ENCODE results near the gene SLC38A3. TPM values are rescaled to one million over a fixed set of nuclear protein-coding genes. Genes with fewer than 3 reads are reported as not detected.

Gene SLC38A3
- total RNA-seq, 2 experiments from 2014 or later = not detected

DNA sequence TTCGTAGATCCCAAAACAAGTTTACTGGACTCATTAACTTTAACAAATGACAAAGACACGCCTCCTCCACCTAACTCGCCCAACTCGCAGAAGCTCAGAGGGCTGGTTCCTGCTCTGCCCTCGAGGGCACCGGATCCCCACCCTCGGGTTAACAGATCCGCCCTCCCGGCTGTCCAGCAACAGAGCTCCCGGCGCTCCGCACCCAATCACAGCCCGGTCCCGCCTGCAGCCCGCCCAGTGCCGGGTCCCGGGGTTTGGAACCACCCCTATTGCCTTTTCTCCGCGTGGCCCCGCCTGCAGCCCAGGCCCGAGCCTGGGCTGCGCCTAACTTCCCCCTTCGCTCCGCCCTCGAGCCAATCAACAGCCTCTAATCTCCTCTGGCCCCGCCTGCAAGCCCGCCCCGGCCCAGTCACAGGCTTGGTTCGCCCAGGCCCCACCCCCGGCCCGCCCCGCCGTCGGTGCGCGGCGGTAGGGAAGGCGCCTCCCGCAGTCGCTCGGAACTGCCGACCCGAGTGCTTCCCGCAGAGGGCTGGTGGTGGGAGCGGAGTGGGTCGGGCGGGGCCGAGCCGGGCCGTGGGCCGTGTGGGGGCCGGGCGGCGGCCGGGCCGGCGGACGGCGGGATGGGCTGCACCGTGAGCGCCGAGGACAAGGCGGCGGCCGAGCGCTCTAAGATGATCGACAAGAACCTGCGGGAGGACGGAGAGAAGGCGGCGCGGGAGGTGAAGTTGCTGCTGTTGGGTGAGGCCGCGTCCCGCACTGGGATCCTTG, 30.8 kb downstream of the SLC38A3 start, which contains the start of gene GNAI2:
Gene GNAI2, plus strand, starts transcription at position 489 of the 768 bp plus-strand sequence. Its CDS starts 132 bp downstream, at position 621.
- peaks cover 42% of the 10 kb centered on the region for H3K4me1 Mint-ChIP-seq
- CTCF ChIA-PET = interaction anchor here (0.6 to 3.8 kb wide), 11 partner anchors 8 to 883 kb away, joined by 3 to 76 read pairs (median 5); no protein-coding TSS in a partner anchor
- H3K9me3 Mint-ChIP-seq = no peaks in the 10 kb centered on the region
- no peaks in the 10 kb centered on the region for H3K27me3 Mint-ChIP-seq
- POLR2A ChIA-PET = interaction anchor here (0.6 to 5.7 kb wide), 15 partner anchors 8 to 541 kb away, joined by 3 to 87 read pairs (median 4); partner anchors contain the start of genes HYAL3, NAA80, RASSF1 and TUSC2
- H3K4me3 Mint-ChIP-seq = peak within 1 kb of the TSS; percentile 99
- peak within 1 kb of the TSS; percentile 98 for H3K27ac Mint-ChIP-seq
- peak; percentile 99 for DNase-seq
- peaks cover 39% of the 10 kb centered on the region for H3K36me3 Mint-ChIP-seq (ENCODE audit: low read depth)

DNA sequence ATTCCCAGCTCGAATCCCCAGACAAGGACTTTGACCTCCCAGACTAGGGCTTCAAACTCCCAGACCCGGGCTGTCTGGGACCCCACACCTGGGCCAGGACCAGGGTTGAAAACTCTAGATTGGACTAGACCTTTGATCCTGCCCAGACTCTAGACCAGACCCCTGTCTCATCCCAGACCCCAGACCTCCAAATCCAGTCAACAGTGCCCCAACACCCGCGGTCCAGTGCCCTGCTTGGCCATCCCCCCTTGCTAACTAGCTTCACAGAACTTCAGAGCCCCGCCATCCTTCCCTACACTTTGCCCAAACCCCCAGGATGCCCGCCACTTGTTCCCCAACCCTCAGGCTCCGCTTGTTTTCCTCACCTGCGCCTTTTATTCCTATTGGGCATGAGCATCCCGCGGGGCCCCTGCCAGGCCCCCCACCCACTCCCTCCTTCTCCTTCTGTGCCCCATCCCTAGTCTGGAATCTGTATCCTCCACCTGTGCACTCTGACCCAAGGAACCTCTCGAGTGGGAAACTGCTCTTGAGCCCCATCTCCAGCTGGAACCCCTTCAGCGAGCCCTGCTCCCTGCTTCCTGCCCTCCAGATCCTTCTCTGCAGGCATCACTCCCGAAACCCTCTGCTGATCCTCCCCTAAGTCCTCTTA, 31.5 kb downstream of the SLC38A3 start:
- H3K4me1 Mint-ChIP-seq = peaks cover 48% of the 10 kb centered on the region
- H3K4me3 Mint-ChIP-seq = peak overlapping the region; percentile 99
- H3K36me3 Mint-ChIP-seq (ENCODE audit: low read depth) = peaks cover 43% of the 10 kb centered on the region
- H3K27me3 Mint-ChIP-seq = no peaks in the 10 kb centered on the region
- H3K27ac Mint-ChIP-seq = peak overlapping the region; percentile 98
- no peak for DNase-seq
- ChIA-PET POLR2A (interaction anchor here (0.9 to 5.7 kb wide), 9 partner anchors 9 to 373 kb away, joined by 3 to 87 read pairs (median 9); partner anchors contain the start of genes HYAL3, NAA80, SLC38A3 and TUSC2), CTCF (interaction anchor here (1.2 to 3.8 kb wide), 4 partner anchors 9 to 35 kb away, joined by 6 to 76 read pairs (median 16); no protein-coding TSS in a partner anchor)
- no peaks in the 10 kb centered on the region for H3K9me3 Mint-ChIP-seq

DNA sequence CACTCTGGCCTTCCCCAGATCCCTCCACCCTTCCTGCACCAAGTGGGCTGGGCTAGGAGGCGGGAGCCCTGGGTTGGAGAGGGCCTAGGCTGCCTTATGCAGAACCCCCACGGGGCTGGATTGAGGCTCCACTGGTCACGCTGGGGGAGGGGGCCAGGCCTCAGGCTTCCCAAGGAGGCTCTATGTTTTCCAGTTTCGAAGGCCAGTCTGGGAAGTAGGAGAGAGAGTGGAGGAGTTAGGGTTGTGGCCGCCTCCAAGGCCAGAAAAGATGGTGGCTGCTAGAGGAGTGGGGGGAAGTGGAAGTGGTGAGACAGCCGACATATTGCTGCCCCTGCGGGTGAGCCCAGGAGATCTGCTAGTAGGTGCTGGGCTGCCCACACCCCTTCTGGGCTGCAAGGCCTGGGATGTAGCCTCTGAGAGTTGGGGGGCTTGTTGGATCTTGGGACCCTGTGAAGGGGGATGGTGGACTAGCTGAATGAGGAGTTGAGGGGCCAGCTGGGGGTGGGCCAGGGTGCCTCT, 32.1 kb downstream of the SLC38A3 start:
- H3K9me3 Mint-ChIP-seq = no peaks in the 10 kb centered on the region
- POLR2A ChIA-PET = interaction anchor here (0.9 to 5.7 kb wide), 9 partner anchors 9 to 108 kb away, joined by 3 to 87 read pairs (median 9); partner anchors contain the start of genes HYAL3, NAA80, SLC38A3 and TUSC2
- peak; percentile 58 for DNase-seq
- H3K27me3 Mint-ChIP-seq = no peaks in the 10 kb centered on the region
- peaks cover 54% of the 10 kb centered on the region for H3K4me1 Mint-ChIP-seq
- peak overlapping the region; percentile 99 for H3K4me3 Mint-ChIP-seq
- peak overlapping the region; percentile 98 for H3K27ac Mint-ChIP-seq
- CTCF ChIA-PET = interaction anchor here (2.0 to 2.1 kb wide), 2 partner anchors 9 to 10 kb away, joined by 11 to 20 read pairs; no protein-coding TSS in a partner anchor
- peaks cover 45% of the 10 kb centered on the region for H3K36me3 Mint-ChIP-seq (ENCODE audit: low read depth)

DNA sequence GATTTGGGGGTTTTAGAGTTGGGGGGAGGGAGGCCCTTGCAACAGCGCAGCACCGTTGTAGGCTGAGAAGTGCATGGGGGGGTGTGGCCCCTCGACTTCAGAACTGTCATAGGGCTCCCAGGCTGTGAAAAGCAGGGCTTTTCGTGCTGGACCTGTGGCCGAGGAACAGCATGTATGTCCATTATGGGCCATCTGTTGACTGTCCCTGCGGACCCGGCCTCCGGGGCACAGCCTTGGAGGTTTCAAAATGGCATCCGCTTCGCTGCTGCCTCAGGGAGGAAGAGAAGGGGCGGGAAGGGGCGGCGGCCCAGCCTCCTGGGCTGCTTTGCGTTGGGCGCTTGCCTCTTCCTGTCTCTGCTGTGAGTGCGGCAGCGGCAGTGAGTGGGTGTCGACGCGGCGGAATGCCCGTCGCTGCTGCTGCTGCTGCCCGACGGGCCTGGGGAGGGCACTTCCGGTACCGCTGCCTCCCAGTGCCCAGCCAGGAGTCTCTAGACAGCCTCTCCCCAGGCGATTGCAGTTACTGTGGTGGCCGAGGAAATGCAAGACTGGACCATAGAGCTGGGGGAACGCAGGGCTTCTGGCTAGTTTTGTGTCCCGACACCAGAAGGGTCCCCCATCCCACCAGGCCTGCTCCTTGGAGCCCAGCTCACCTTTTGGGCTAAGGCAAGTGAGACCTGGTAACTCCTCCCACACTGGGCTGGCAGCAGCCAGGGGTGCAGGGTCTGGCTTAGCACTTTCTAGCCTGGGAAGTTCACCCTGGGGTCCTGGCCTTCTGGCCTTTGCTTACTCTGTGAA, 32.9 kb downstream of the SLC38A3 start:
- H3K27ac Mint-ChIP-seq = peak overlapping the region; percentile 98
- CTCF ChIA-PET = interaction anchor here (1.1 to 2.1 kb wide), 3 partner anchors 9 to 61 kb away, joined by 3 to 20 read pairs (median 11); partner anchors contain the start of genes HYAL3 and NAA80
- H3K4me3 Mint-ChIP-seq = peak overlapping the region; percentile 99
- H3K9me3 Mint-ChIP-seq = no peaks in the 10 kb centered on the region
- POLR2A ChIA-PET = interaction anchor here (0.9 to 5.7 kb wide), 9 partner anchors 10 to 107 kb away, joined by 3 to 87 read pairs (median 9); partner anchors contain the start of genes HYAL3, NAA80, SLC38A3 and TUSC2
- H3K27me3 Mint-ChIP-seq = no peaks in the 10 kb centered on the region
- peak; percentile 93 for DNase-seq
- peaks cover 62% of the 10 kb centered on the region for H3K4me1 Mint-ChIP-seq
- H3K36me3 Mint-ChIP-seq (ENCODE audit: low read depth) = peaks cover 50% of the 10 kb centered on the region

DNA sequence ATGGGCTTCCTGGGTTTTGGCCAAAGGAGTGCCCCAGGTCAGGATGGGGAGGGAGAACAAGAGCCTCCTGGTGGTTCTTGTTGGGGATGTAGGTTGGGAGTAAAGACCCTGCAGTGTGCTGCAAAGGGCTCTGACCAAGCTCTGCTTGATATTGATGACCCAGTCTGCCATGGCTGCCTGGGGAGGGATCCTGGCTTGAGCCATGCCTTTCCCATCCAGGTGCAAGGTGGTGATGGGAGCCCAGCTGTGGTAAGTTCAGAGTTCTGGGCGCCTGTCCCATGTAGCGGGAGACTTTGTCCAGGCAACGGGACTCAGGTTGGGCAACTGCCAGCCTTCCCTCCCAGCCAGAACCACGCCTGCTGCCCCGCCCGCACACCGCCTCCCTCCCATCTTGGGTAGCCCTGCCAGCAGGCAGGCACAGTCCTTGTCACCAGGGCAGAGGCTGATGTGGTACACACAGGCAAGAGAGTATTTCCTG, 33.5 kb downstream of the SLC38A3 start:
- ChIA-PET CTCF (interaction anchor here (1.1 to 2.1 kb wide), 2 partner anchors 9 to 60 kb away, joined by 3 to 20 read pairs; partner anchors contain the start of genes HYAL3 and NAA80), POLR2A (interaction anchor here (4.0 to 5.7 kb wide), 3 partner anchors 10 to 99 kb away, joined by 36 to 87 read pairs (median 48); no protein-coding TSS in a partner anchor)
- peaks cover 63% of the 10 kb centered on the region for H3K4me1 Mint-ChIP-seq
- H3K4me3 Mint-ChIP-seq = peak overlapping the region; percentile 99
- H3K27me3 Mint-ChIP-seq = no peaks in the 10 kb centered on the region
- no peaks in the 10 kb centered on the region for H3K9me3 Mint-ChIP-seq
- DNase-seq = peak; percentile 48
- H3K27ac Mint-ChIP-seq = peak overlapping the region; percentile 98
- peaks cover 52% of the 10 kb centered on the region for H3K36me3 Mint-ChIP-seq (ENCODE audit: low read depth)

DNA sequence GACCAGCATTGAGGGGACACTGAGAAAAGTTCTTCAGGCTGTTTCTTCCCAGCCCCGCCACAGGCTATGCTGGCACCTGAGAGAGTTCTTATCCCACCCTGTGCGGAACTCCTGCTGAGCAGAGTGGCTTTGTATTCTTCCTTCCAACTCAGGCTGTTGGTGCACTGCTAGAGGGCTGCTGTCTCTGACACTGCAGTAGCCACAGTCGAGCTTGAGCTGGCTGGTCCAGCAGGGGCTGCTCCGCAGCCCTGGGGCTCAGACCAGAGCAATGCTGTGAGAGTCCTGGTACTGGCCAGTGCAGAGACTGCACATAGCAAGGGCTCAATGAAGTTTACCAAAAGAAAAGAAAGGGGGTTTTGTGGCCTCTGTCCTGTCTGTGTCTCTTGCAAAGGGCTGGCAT, 34.6 kb downstream of the SLC38A3 start:
- H3K9me3 Mint-ChIP-seq = no peaks in the 10 kb centered on the region
- no peaks in the 10 kb centered on the region for H3K27me3 Mint-ChIP-seq
- H3K36me3 Mint-ChIP-seq (ENCODE audit: low read depth) = peaks cover 57% of the 10 kb centered on the region
- peak overlapping the region; percentile 99 for H3K4me3 Mint-ChIP-seq
- ChIA-PET POLR2A (interaction anchor here (1.3 to 9.7 kb wide), 3 partner anchors 12 to 98 kb away, joined by 3 to 117 read pairs (median 36); no protein-coding TSS in a partner anchor), CTCF (interaction anchor here (8.1 kb wide), 1 partner anchor 11 kb away, joined by 212 read pairs; no protein-coding TSS in a partner anchor)
- DNase-seq = no peak
- H3K27ac Mint-ChIP-seq = peak overlapping the region; percentile 98
- peaks cover 69% of the 10 kb centered on the region for H3K4me1 Mint-ChIP-seq

DNA sequence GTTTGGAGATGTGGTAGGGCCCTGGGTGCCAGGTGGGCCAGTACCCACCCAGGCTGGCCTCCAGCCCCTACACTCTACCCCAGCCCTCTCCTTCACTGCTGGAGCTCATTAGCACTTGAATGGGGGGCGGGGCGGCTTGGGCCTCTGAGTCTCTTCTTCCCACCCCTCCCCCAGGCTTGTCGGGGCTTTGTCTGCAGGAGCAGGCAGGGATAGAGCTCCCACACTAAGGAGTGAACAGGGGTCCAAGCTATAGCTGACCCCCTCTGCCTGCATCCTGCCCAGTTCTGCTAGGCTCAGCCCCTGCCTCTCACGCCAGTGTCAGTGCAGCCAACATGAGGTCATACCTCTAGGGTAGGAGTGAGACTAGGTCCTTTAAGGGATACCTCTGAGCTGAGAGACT, 36.1 kb downstream of the SLC38A3 start:
- peak overlapping the region; percentile 94 for H3K27ac Mint-ChIP-seq
- ChIA-PET CTCF (interaction anchor here (8.1 kb wide), 1 partner anchor 13 kb away, joined by 212 read pairs; no protein-coding TSS in a partner anchor), POLR2A (interaction anchor here (0.9 to 9.7 kb wide), 6 partner anchors 10 to 367 kb away, joined by 3 to 117 read pairs (median 4); partner anchors contain the start of genes IFRD2 and RASSF1)
- peaks cover 76% of the 10 kb centered on the region for H3K4me1 Mint-ChIP-seq
- H3K27me3 Mint-ChIP-seq = no peaks in the 10 kb centered on the region
- peak overlapping the region; percentile 73 for H3K4me3 Mint-ChIP-seq
- no peaks in the 10 kb centered on the region for H3K9me3 Mint-ChIP-seq
- DNase-seq = no peak
- H3K36me3 Mint-ChIP-seq (ENCODE audit: low read depth) = peaks cover 60% of the 10 kb centered on the region

DNA sequence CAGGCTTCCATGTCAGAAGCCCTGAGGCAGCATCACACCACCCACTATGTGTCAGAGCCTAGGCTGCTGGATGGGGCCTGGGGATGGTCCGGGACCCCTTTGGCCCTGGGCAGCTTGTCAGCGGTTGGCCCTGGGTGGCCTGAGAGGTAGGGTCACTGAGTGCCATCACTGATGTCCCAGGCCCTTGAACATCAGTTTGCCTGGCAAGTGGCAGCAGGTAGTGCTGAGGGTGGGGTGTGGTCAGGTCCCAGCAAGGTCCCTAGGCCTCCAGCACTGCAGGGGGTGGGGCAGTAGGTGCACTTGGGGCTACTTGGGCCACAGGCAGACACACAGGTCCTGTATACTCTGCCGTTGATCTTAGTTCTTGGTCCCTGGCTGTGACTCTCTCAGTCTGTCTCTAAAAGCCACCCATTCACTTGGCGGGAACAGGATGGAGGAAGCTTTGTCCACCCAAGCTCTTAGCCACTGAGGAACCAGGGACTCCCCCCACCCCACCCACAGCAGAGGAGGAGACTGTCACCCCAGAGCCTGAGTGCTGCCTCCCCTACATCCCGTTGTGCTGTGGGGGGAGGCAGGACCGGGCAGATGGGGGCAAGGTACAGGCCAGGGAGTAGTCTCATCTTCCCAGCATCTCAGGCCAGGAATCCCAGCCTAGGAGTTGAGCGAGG, 36.8 kb downstream of the SLC38A3 start:
- Mint-ChIP-seq H3K27me3 (no peaks in the 10 kb centered on the region), H3K36me3 (ENCODE audit: low read depth) (peaks cover 58% of the 10 kb centered on the region), H3K27ac (peak overlapping the region; percentile 94), H3K9me3 (no peaks in the 10 kb centered on the region), H3K4me3 (peak overlapping the region; percentile 73), H3K4me1 (peaks cover 83% of the 10 kb centered on the region)
- ChIA-PET CTCF (interaction anchor here (8.1 kb wide), 1 partner anchor 14 kb away, joined by 212 read pairs; no protein-coding TSS in a partner anchor), POLR2A (interaction anchor here (1.2 to 9.7 kb wide), 5 partner anchors 9 to 366 kb away, joined by 3 to 117 read pairs (median 4); partner anchors contain the start of genes IFRD2 and RASSF1)
- peak; percentile 37 for DNase-seq

DNA sequence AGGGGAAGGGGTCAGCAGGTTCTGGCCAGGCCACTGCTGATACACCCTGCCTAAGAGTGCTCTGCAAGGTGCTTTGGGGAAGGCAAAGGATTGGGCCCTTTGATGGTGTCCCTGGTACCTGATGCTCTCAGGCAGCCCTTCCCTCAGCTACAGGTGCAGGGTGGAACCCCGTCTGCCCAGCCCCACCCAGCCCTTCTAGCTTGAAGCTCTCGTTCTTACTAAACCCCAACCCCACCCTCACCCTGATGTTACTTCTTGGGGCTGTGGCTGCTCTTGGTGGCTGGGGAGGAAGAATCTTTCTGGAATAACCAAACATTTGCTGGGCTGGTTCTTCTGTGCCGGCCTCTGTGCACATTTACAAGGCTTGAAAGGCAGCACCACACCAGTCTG, 37.3 kb downstream of the SLC38A3 start:
- H3K27me3 Mint-ChIP-seq = no peaks in the 10 kb centered on the region
- H3K36me3 Mint-ChIP-seq (ENCODE audit: low read depth) = peaks cover 55% of the 10 kb centered on the region
- peak overlapping the region; percentile 73 for H3K4me3 Mint-ChIP-seq
- peaks cover 88% of the 10 kb centered on the region for H3K4me1 Mint-ChIP-seq
- H3K27ac Mint-ChIP-seq = peak overlapping the region; percentile 94
- POLR2A ChIA-PET = interaction anchor here (1.0 to 9.7 kb wide), 6 partner anchors 8 to 366 kb away, joined by 3 to 117 read pairs (median 4); partner anchors contain the start of genes IFRD2 and RASSF1
- CTCF ChIA-PET = interaction anchor here (2.1 to 8.1 kb wide), 2 partner anchors 14 to 48 kb away, joined by 11 to 212 read pairs; no protein-coding TSS in a partner anchor
- no peaks in the 10 kb centered on the region for H3K9me3 Mint-ChIP-seq
- DNase-seq = peak; percentile 38

DNA sequence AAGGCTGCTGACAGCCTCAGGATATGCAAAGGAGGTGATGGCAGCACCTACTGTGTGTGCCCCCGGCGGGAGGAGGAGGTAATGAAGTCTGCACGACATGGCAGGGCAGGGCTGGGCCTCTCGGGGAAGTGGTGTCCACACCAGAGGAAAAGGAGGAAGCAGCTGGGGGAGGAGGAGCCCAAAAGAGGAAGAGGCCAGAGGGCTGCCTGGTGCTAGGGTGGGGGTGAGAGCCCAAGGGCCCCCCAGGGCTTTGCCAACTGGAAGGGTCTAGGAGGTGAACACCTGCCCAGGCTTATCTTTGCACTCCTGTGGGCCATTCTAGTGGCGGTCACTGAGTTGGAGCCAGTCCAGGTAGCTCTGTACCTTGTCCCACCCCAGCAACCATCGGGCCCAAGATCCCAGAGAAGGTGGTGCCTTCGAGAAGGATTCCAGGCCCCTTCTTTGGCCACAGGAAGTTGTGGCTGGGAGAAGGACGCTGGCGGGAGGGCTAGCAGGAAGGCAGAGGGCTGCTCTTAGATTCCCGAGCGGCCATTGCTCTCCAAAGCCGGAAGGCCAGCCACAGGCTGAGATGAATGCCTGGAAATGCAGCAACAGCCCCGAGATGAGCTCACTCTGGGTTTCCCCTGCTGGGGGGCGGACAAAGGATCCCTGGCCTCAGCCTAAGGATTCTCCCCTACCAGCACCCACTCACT, 37.9 kb downstream of the SLC38A3 start:
- POLR2A ChIA-PET = interaction anchor here (0.7 to 9.7 kb wide), 5 partner anchors 8 to 56 kb away, joined by 3 to 117 read pairs (median 4); partner anchors contain the start of genes GNAI2, HYAL3 and NAA80
- DNase-seq = peak; percentile 56
- Mint-ChIP-seq H3K27me3 (no peaks in the 10 kb centered on the region), H3K9me3 (no peaks in the 10 kb centered on the region), H3K4me1 (peaks cover 91% of the 10 kb centered on the region), H3K27ac (peak overlapping the region; percentile 94), H3K36me3 (ENCODE audit: low read depth) (peaks cover 49% of the 10 kb centered on the region), H3K4me3 (peak overlapping the region; percentile 73)
- CTCF ChIA-PET = interaction anchor here (1.3 to 8.1 kb wide), 5 partner anchors 15 to 440 kb away, joined by 3 to 212 read pairs (median 7); partner anchors contain the start of gene INKA1

Measured in activated CD4-positive, alpha-beta memory T cell treated with anti-CD3 and anti-CD28 coated beads, Interleukin-2, amount 10 ng/mL, durations not matched to agents 7 days and 5 days (primary cell).